ENCODE data around the gene THSD4. TPM values are rescaled to one million over a fixed set of nuclear protein-coding genes. Genes with fewer than 3 reads are reported as not detected.

Gene THSD4
- total RNA-seq, 1 donor from 2014 or later, result 73.5 TPM

DNA sequence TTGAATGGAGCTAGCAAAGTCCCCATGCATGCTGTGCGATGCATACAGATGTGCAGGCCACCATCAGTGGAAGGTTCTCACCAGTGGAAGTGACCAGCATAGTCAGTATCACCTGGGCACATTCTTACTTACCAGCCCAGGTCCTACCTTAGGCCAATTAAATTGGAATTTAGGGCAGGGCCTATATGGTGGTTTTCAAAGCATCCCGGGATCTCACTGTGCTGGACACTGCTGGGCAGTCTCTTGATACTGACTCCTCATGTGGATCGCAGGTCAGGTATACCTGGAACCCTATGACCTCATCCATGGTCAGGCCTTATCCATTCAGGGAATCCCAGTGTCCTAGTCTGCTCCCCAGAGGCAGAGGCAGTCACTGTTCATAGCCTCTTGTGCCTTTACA is 358.5 kb downstream of the THSD4 start:
- DNase-seq (ENCODE audit: low read depth), result no peak
- TF ChIP-seq, protein P1, sequence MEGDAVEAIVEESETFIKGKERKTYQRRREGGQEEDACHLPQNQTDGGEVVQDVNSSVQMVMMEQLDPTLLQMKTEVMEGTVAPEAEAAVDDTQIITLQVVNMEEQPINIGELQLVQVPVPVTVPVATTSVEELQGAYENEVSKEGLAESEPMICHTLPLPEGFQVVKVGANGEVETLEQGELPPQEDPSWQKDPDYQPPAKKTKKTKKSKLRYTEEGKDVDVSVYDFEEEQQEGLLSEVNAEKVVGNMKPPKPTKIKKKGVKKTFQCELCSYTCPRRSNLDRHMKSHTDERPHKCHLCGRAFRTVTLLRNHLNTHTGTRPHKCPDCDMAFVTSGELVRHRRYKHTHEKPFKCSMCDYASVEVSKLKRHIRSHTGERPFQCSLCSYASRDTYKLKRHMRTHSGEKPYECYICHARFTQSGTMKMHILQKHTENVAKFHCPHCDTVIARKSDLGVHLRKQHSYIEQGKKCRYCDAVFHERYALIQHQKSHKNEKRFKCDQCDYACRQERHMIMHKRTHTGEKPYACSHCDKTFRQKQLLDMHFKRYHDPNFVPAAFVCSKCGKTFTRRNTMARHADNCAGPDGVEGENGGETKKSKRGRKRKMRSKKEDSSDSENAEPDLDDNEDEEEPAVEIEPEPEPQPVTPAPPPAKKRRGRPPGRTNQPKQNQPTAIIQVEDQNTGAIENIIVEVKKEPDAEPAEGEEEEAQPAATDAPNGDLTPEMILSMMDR (conservative IDR thresholded peaks at IDR 0.05; ENCODE audit: low read depth, low read length), result no peak
- no peak overlapping the region for H3K4me3 ChIP-seq (ENCODE audit: low read depth, low read length)

DNA sequence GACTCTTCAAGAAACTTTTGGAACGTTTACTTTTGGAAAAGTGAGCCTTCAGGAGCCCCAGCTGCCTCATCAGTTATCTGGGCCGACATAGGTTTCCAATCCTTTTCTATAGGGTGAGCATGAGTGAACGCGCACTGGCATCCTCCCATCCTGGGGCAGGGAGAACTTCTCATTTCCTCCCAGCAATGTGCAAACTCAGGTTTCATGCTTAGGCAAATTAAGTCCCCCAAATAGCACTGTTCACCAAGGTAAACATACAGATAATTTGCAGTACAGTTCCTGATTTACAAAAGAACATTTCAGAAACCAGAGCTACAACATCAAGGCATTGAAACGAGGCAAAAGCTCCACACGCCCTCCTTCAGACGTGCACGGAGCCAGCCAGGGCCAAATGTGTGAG is 361.6 kb downstream of the THSD4 start:
- H3K4me3 ChIP-seq (ENCODE audit: low read depth, low read length), result no peak overlapping the region
- DNase-seq (ENCODE audit: low read depth), result no peak
- TF ChIP-seq, protein P1 (conservative IDR thresholded peaks at IDR 0.05; ENCODE audit: low read depth, low read length), result no peak

DNA sequence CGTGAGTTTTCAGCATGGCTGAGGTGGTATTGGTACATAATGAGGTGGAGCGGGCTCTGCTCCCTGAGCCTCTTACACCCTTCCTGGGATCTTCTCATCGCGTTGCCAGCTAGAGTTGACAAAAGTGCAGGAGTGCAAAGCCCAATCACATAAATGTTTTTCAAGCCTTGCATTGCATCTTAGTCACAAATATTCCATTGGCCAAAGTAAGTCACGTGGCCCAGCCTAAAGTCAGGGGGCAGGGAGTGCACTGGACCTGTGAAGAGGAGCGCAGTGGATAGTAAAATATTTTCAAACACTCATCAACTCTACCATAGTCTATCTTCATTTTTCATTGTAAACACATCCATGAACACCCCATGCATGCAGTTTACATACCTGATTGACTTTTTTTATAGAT is 365.3 kb downstream of the THSD4 start:
- TF ChIP-seq, protein P1 (conservative IDR thresholded peaks at IDR 0.05; ENCODE audit: low read depth, low read length), result no peak
- no peak overlapping the region for H3K4me3 ChIP-seq (ENCODE audit: low read depth, low read length)
- no peak for DNase-seq (ENCODE audit: low read depth)

DNA sequence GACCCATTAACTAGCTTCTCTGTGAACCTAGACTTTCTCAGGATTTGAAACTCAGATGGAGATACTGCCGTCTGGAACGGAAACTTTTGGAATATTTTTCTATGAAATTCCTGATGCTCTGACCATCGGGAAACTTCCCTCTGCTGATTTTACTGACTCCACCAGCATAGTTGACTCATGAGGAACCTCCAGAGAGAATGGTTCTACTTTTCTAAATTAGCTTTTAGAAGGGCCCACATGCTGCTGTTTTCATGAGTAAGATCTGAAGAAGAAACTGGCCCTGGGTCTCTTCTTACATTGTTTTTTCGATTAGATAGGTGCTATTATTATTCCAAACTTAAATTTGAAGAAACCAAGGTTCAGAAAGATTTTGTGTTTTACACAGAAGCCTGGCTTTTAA is 368.8 kb downstream of the THSD4 start:
- no peak for DNase-seq (ENCODE audit: low read depth)
- H3K4me3 ChIP-seq (ENCODE audit: low read depth, low read length), result no peak overlapping the region
- TF ChIP-seq, protein P1 (conservative IDR thresholded peaks at IDR 0.05; ENCODE audit: low read depth, low read length), result no peak

DNA sequence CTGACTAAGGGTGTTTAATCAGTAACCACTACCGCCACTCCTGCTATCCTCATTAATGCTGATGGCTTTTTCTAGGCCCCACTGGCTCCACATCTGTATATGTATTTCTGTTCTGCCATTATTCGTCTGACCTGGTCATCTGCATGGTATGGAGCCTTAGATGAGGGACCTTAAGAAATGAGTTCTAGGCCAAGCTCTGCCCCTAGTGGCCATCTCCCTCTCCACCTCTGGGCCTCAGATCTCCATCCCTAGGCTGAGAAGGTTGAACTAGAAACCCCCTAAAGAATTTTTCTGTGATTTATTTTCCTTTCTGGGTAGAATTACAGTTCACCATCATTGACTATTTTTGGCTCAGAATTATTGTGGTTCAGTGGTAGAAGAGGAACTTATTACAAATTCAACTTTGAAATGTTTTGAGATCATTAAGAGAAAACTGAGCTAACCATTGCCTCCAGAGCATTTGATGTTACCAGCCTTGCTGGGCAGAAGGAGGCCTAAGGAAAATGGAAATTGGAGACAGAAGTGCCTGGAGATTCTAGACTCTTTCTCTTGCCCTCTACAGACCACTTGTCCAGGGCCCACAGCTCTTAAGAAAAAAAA is 369.9 kb downstream of the THSD4 start:
- no peak overlapping the region for H3K4me3 ChIP-seq (ENCODE audit: low read depth, low read length)
- TF ChIP-seq, protein P1 (conservative IDR thresholded peaks at IDR 0.05; ENCODE audit: low read depth, low read length), result peak; percentile 59
- no peak for DNase-seq (ENCODE audit: low read depth)

DNA sequence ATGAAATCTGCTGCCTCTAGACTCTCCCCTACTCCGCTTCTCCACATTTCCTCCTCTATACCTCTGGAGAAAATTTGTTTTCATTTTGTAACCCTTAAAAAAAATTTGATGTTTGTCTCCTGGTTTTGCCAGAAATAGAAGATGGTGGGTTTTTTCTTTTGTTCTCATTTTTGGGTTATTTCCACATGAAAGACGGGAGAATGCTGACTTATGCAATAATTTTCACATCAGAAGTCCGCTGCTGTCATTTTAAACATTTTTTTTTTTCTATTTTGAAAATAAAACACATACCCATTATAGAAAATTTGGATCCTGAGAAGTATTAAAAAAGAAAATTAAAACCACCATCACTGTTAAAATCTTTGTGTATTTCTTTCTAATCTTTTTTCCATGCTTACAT is 374.3 kb downstream of the THSD4 start:
- no peak for DNase-seq (ENCODE audit: low read depth)
- TF ChIP-seq, protein P1 (conservative IDR thresholded peaks at IDR 0.05; ENCODE audit: low read depth, low read length), result no peak

DNA sequence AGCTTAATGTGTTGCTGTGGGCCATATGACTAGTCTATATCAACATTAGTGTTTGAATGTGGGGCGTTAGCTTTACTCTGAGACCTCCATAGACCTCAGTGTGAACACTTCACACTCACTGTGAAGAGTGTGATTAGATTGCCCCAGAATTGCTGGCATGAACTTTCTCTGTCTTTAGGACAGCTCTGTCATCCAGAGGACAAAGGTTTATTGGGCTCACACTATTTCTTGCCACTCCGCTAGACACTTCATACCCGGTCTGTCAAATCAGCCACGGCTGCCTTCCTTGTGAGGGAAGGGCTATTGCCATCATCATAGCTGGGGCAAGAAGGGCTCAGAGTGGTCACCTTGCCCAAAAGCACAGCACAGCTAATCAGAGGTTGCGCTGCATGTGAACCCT is 378.3 kb downstream of the THSD4 start:
- no peak for DNase-seq (ENCODE audit: low read depth)
- H3K4me3 ChIP-seq (ENCODE audit: low read depth, low read length), result no peak overlapping the region
- TF ChIP-seq, protein P1 (conservative IDR thresholded peaks at IDR 0.05; ENCODE audit: low read depth, low read length), result no peak

More for the DNA sequence above, 374.3 kb downstream of the THSD4 start:
- H3K4me3 ChIP-seq (ENCODE audit: low read depth, low read length), result no peak overlapping the region

All from epithelial cell of proximal tubule (primary cell).